NB4 (cell line): Measurements from ENCODE around the gene DSCAM.

ENCODE experiments used
- MAX ChIP-seq: IDR thresholded peaks from 2 replicates; pipeline ENCODE4 v1.6.1; 2011; ENCODE audit warnings: low read depth, low read length
- POLR2A ChIP-seq: IDR thresholded peaks from 2 replicates; pipeline ENCODE4 v1.6.1; 2011; ENCODE audit warnings: mild to moderate bottlenecking; ENCODE audit not compliant: insufficient read length; ENCODE audit errors: extremely low read depth
- TF ChIP-seq, protein P1 (sequence below): IDR thresholded peaks from one replicate; pipeline ENCODE4 v1.5.1; 2012; ENCODE audit warnings: low read depth, low read length

DNA sequence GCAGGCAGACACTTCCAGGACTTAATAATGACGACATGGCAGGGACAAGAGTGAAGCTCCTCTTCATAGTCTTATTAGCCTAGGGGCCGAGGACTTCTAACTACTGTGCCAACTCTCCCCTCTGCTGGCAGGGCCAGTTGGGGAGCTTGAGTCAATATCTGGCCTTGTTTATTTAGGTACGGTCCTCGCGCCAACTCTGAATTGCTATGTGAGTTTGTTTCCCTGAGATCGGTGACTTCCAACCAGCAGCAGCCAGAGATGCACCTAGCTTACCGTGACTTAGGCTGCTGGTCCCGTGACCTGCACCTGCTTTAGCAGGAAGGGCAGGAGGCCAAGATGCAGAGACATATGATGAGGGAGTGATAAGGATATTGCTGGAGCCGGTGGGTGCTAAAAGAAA is 528.6 kb downstream of the DSCAM start:
- TF ChIP-seq, protein P1, sequence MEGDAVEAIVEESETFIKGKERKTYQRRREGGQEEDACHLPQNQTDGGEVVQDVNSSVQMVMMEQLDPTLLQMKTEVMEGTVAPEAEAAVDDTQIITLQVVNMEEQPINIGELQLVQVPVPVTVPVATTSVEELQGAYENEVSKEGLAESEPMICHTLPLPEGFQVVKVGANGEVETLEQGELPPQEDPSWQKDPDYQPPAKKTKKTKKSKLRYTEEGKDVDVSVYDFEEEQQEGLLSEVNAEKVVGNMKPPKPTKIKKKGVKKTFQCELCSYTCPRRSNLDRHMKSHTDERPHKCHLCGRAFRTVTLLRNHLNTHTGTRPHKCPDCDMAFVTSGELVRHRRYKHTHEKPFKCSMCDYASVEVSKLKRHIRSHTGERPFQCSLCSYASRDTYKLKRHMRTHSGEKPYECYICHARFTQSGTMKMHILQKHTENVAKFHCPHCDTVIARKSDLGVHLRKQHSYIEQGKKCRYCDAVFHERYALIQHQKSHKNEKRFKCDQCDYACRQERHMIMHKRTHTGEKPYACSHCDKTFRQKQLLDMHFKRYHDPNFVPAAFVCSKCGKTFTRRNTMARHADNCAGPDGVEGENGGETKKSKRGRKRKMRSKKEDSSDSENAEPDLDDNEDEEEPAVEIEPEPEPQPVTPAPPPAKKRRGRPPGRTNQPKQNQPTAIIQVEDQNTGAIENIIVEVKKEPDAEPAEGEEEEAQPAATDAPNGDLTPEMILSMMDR = no peak
- no peak for TF ChIP-seq MAX
- no peak for TF ChIP-seq POLR2A
